Head of caudate nucleus (tissue), 42 donors: Measurements from ENCODE around the gene TERB1.

Source experiments
- DNase-seq, 42 donors: peaks; one replicate each; pipeline versions ENCODE4 v3.0.0 to v3.0.0-alpha.2; 2020 to 2021; ENCODE audit warnings: mixed read lengths in 7 of 42
- intact Hi-C: fragments of 100-400 bp; cut with DNase I; formaldehyde crosslinking; loops from one replicate; pipeline ENCODE4 v1.15.0; 2022

TERB1 gene

GRCh38 chr16:66801320-66802105, at the start of gene TERB1:
Gene TERB1 (minus strand): TSS chr16:66801584. CDS start chr16:66796798, 4,786 bp downstream.
- intact Hi-C loops, result no loop called here
- no peak for DNase-seq

- no peak for DNase-seq
- intact Hi-C loops, result no loop called here
Measured at GRCh38 chr16:66850115-66850815, 48.9 kb upstream of the TERB1 start.

GRCh38 chr16:66849549-66849948, 48.2 kb upstream of the TERB1 start:
- peak in 2 of 42 donors; percentile 28 to 29 for DNase-seq
- intact Hi-C loops, result no loop called here

- intact Hi-C loops, result no loop called here
Measured at GRCh38 chr16:66849021-66849420, 47.6 kb upstream of the TERB1 start.

GRCh38 chr16:66848172-66848571, 46.8 kb upstream of the TERB1 start:
- peak in 1 of 42 donors; percentile 19 for DNase-seq
- intact Hi-C loops, result no loop called here

More at GRCh38 chr16:66849021-66849420, 47.6 kb upstream of the TERB1 start:
- peak in 4 of 42 donors; percentile 7 to 19 (median 15) for DNase-seq

GRCh38 chr16:66847533-66848067, 46.2 kb upstream of the TERB1 start:
- intact Hi-C loops, result no loop called here
- peak in 4 of 42 donors; percentile 2 to 21 (median 13) for DNase-seq

- DNase-seq, result peak in 3 of 42 donors; percentile 7 to 15 (median 11)
- intact Hi-C loops, result no loop called here
Measured at GRCh38 chr16:66846831-66847230, 45.4 kb upstream of the TERB1 start.

GRCh38 chr16:66846266-66846665, 44.9 kb upstream of the TERB1 start:
- intact Hi-C loops, result no loop called here
- peak in 1 of 42 donors; percentile 36 for DNase-seq

GRCh38 chr16:66845791-66846221, 44.4 kb upstream of the TERB1 start:
- peak in 39 of 42 donors; percentile 20 to 84 (median 59) for DNase-seq
- intact Hi-C loops, result no loop called here

- intact Hi-C loops, result no loop called here
- DNase-seq, result peak in 2 of 42 donors; percentile 2 to 12
Measured at GRCh38 chr16:66845080-66845410, 43.7 kb upstream of the TERB1 start.

- intact Hi-C loops, result no loop called here
Measured at GRCh38 chr16:66844342-66845079, 43.1 kb upstream of the TERB1 start, which contains the start of gene CA7. Gene CA7 (plus strand): TSS chr16:66844414. CDS start chr16:66844488, 74 bp downstream.

GRCh38 chr16:66844009-66844341, 42.6 kb upstream of the TERB1 start:
- intact Hi-C loops, result no loop called here
- DNase-seq, result peak in 1 of 42 donors; percentile 8

More at GRCh38 chr16:66844342-66845079, 43.1 kb upstream of the TERB1 start, which contains the start of gene CA7:
- peak in 31 of 42 donors; percentile 15 to 70 (median 44) for DNase-seq

GRCh38 chr16:66843191-66843590, 41.8 kb upstream of the TERB1 start:
- peak in 4 of 42 donors; percentile 2 to 33 (median 12) for DNase-seq
- intact Hi-C loops, result no loop called here

GRCh38 chr16:66842765-66843164, 41.4 kb upstream of the TERB1 start:
- intact Hi-C loops, result no loop called here

GRCh38 chr16:66841366-66841765, 40.0 kb upstream of the TERB1 start:
- peak in 1 of 42 donors; percentile 4 for DNase-seq
- intact Hi-C loops, result no loop called here

More at GRCh38 chr16:66842765-66843164, 41.4 kb upstream of the TERB1 start:
- peak in 4 of 42 donors; percentile 5 to 41 (median 18) for DNase-seq

GRCh38 chr16:66840883-66841282, 39.5 kb upstream of the TERB1 start:
- DNase-seq, result peak in 3 of 42 donors; percentile 1 to 12 (median 7)
- intact Hi-C loops, result no loop called here

- peak in 1 of 42 donors; percentile 12 for DNase-seq
- intact Hi-C loops, result loop anchor here (5.0 kb wide), 1 partner anchor 82 kb away; the partner anchor contains the start of gene DYNC1LI2
Measured at GRCh38 chr16:66834746-66835145, 33.4 kb upstream of the TERB1 start.

- intact Hi-C loops, result loop anchor here (5.0 kb wide), 1 partner anchor 80 kb away; the partner anchor contains the start of gene DYNC1LI2
- peak in 1 of 42 donors; percentile 13 for DNase-seq
Measured at GRCh38 chr16:66832661-66833305, 31.4 kb upstream of the TERB1 start.
